ENCODE measurements around the gene MED20.

MED20 gene

GRCh38 chr6:41874741-41875140, 46.2 kb downstream of the MED20 start:
- TF ChIP-seq GATA3 (IDR thresholded peaks at IDR 0.05; ENCODE audit: low read depth, low read length): no peak
- no peak for TF ChIP-seq GATA2 (IDR thresholded peaks at IDR 0.05; ENCODE audit: low read depth, low read length)

- TF ChIP-seq GATA3 (IDR thresholded peaks at IDR 0.05; ENCODE audit: low read depth, low read length) (no peak), GATA2 (IDR thresholded peaks at IDR 0.05; ENCODE audit: low read depth, low read length) (no peak)
Observed at GRCh38 chr6:41872147-41872546, 48.8 kb downstream of the MED20 start.

- TF ChIP-seq GATA3 (IDR thresholded peaks at IDR 0.05; ENCODE audit: low read depth, low read length) (no peak), GATA2 (IDR thresholded peaks at IDR 0.05; ENCODE audit: low read depth, low read length) (no peak)
Observed at GRCh38 chr6:41871691-41872090, 49.2 kb downstream of the MED20 start.

GRCh38 chr6:41859356-41859755, 61.6 kb downstream of the MED20 start:
- no peak for TF ChIP-seq GATA2 (IDR thresholded peaks at IDR 0.05; ENCODE audit: low read depth, low read length)
- TF ChIP-seq GATA3 (IDR thresholded peaks at IDR 0.05; ENCODE audit: low read depth, low read length): no peak

- TF ChIP-seq GATA3 (IDR thresholded peaks at IDR 0.05; ENCODE audit: low read depth, low read length) (no peak), GATA2 (IDR thresholded peaks at IDR 0.05; ENCODE audit: low read depth, low read length) (no peak)
Observed at GRCh38 chr6:41858703-41859102, 62.2 kb downstream of the MED20 start.

Data from SH-SY5Y (cell line).